Prostate gland (tissue), 2 donors: ENCODE measurements around the gene SLF1. TPM values are rescaled to one million over a fixed set of nuclear protein-coding genes. Genes with fewer than 3 reads are reported as not detected.
A peak's percentile ranks its signal among the peaks of the same experiment; 100 is the strongest.
"Not testable (repeated sequence)": the region's sequence is repeated elsewhere in the genome, so short reads cannot be mapped to it uniquely, and the experiment has no call there.

Experiments used
- DNase-seq: peaks from one replicate; pipeline ENCODE4 v3.0.0-alpha.2; 2019; ENCODE audit warnings: low spot score
- H3K27ac ChIP-seq, 2 donors: fragments of 200-600 bp; sonication (generic); 2 replicates each; pipeline ENCODE4 v1.5.1; 2017 to 2019
- H3K27me3 ChIP-seq: fragments of 200-600 bp; sonication (generic); replicated peaks from 2 replicates; pipeline ENCODE4 v1.5.1; 2019; ENCODE audit not compliant: insufficient read depth
- H3K36me3 ChIP-seq, 2 donors: fragments of 200-600 bp; sonication (generic); 1 replicate in 1 of 2; 2 replicates in 1 of 2; pipeline versions ENCODE4 v1.5.1 to v1.8.1; 2017 to 2019
- H3K4me1 ChIP-seq: fragments of 200-600 bp; sonication (generic); replicated peaks from 2 replicates; pipeline ENCODE4 v1.5.1; 2019
- H3K4me3 ChIP-seq, 2 donors: fragments of 200-600 bp; sonication (generic); 2 replicates each; pipeline ENCODE4 v1.5.1; 2017 to 2019
- H3K9me3 ChIP-seq: fragments of 200-600 bp; sonication (generic); 2 replicates; pipeline ENCODE4 v1.5.1; 2017
- CTCF ChIP-seq, 4 experiments: fragments of 200-600 bp in 2 of 4; fragments of 450-650 bp in 2 of 4; sonication (generic) in 2 of 4; IDR thresholded peaks; 1 replicate in 3 of 4; 2 replicates in 1 of 4; pipeline ENCODE4 v1.5.1; 2016 to 2019; ENCODE audit warnings: antibody characterized with exemption in 4 of 4, mild to moderate bottlenecking in 2 of 4, moderate library complexity in 2 of 4
- POLR2A ChIP-seq: fragments of 450-650 bp; IDR thresholded peaks from one replicate; pipeline ENCODE4 v1.6.1; 2016; ENCODE audit warnings: antibody characterized with exemption, mild to moderate bottlenecking
- POLR2AphosphoS5 ChIP-seq: sonication (generic); formaldehyde crosslinking; IDR thresholded peaks from one replicate; pipeline ENCODE4 v1.6.1; 2017; ENCODE audit warnings: antibody characterized with exemption
- WGBS: methylation state at CpG from one replicate; pipeline ENCODE4 v1.1.5; 2018; 5-methylcytosine and 5-hydroxymethylcytosine counted together
- intact Hi-C: fragments of 100-400 bp; cut with DNase I; formaldehyde crosslinking; loops from one replicate; pipeline ENCODE4 v1.14.2; 2022
- total RNA-seq, 2 donors: library from RNA; depleted of rRNA; stranded (reverse); fragments of >200 nt; gene quantifications; one replicate each; pipeline ENCODE4 v1.1.0, GENCODE V29; 2016

SLF1 gene
- total RNA-seq: 10 to 100 TPM in 1 of 2 donors, 1 to 10 TPM in 1; 4.6 to 34.4 TPM

GRCh38 chr5:94618493-94619328 is at the start of gene SLF1, which contains the start of gene KIAA0825:
Gene SLF1 (plus strand): TSS chr5:94618669. CDS start chr5:94628811, 10,142 bp downstream.
Gene KIAA0825 (minus strand): TSS chr5:94618604. CDS start chr5:94537126, 81,478 bp downstream.
- under 1% methylated on average over 40 of the region's 63 CpGs for WGBS

GRCh38 chr5:94571415-94571814 is 47.1 kb upstream of the SLF1 start:
- Histone ChIP-seq H3K27me3 (no peaks in the 10 kb centered on the region), H3K4me3 (no peak overlapping the region), H3K36me3 (no peaks in the 10 kb centered on the region), H3K27ac (no peak overlapping the region), H3K4me1 (no peaks in the 10 kb centered on the region), H3K9me3 (no peaks in the 10 kb centered on the region)
- DNase-seq: no peak
- TF ChIP-seq POLR2AphosphoS5 (no peak), POLR2A (no peak), CTCF (IDR thresholded peaks at IDR 0.05) (no peak)
- intact Hi-C loops: no loop called here

More at GRCh38 chr5:94618493-94619328, at the start of gene SLF1, which contains the start of gene KIAA0825:
- peak; percentile 89 for DNase-seq
- Histone ChIP-seq H3K27ac (peak within 1 kb of the TSS; percentile 40 to 74), H3K36me3 (no peaks in the 10 kb centered on the region), H3K4me3 (peak within 1 kb of the TSS; percentile 61 to 63), H3K4me1 (no peaks in the 10 kb centered on the region), H3K27me3 (no peaks in the 10 kb centered on the region), H3K9me3 (no peaks in the 10 kb centered on the region)
- intact Hi-C loops: loop anchor here (5.0 kb wide), 1 partner anchor 506 kb away; a partner anchor contains a TSS
- TF ChIP-seq POLR2A: peak; percentile 27
- peak; percentile 78 for TF ChIP-seq POLR2AphosphoS5
- TF ChIP-seq CTCF (IDR thresholded peaks at IDR 0.05): peak in 1 of 4 experiments; percentile 3

GRCh38 chr5:94573349-94573748 is 45.1 kb upstream of the SLF1 start:
- H3K4me3 ChIP-seq, DNase-seq, H3K27ac ChIP-seq, H3K9me3 ChIP-seq, intact Hi-C loops, H3K27me3 ChIP-seq, H3K4me1 ChIP-seq, H3K36me3 ChIP-seq: not testable (repeated sequence)
- WGBS: 54% methylated on average over 1 of the region's 1 CpG

- no peaks in the 10 kb centered on the region for H3K27me3 ChIP-seq
- H3K4me1 ChIP-seq: no peaks in the 10 kb centered on the region
- no peaks in the 10 kb centered on the region for H3K36me3 ChIP-seq
- H3K4me3 ChIP-seq: no peak overlapping the region
- no peak for TF ChIP-seq POLR2AphosphoS5
- TF ChIP-seq CTCF (IDR thresholded peaks at IDR 0.05): no peak
- TF ChIP-seq POLR2A: no peak
- WGBS: 65% methylated on average over 4 of the region's 4 CpGs
- H3K9me3 ChIP-seq: no peaks in the 10 kb centered on the region
- intact Hi-C loops: no loop called here
- DNase-seq: no peak
- no peak overlapping the region for H3K27ac ChIP-seq
These were observed 43.3 kb upstream of the SLF1 start for GRCh38 chr5:94575196-94575595.

GRCh38 chr5:94577466-94578245 is 40.8 kb upstream of the SLF1 start:
- no peaks in the 10 kb centered on the region for H3K27me3 ChIP-seq
- H3K4me3 ChIP-seq: no peak overlapping the region
- no peak overlapping the region for H3K27ac ChIP-seq
- no peaks in the 10 kb centered on the region for H3K4me1 ChIP-seq
- no peak for DNase-seq
- H3K36me3 ChIP-seq: no peaks in the 10 kb centered on the region
- intact Hi-C loops: no loop called here
- no peaks in the 10 kb centered on the region for H3K9me3 ChIP-seq
- TF ChIP-seq POLR2A (no peak), POLR2AphosphoS5 (no peak), CTCF (IDR thresholded peaks at IDR 0.05) (no peak)
